Amniotic stem cell (primary cell): Measurements from ENCODE around the gene OLFML2A.
A peak's percentile ranks its signal among the peaks of the same experiment; 100 is the strongest.

Experiments used
- DNase-seq: peaks from one replicate; lab custom pipeline; 2025; lab: John Stamatoyannopoulos, UW

OLFML2A gene

GRCh38 chr9:124778575-124779367 lies 1.8 kb downstream of the OLFML2A start:
- no peak for DNase-seq

DNA sequence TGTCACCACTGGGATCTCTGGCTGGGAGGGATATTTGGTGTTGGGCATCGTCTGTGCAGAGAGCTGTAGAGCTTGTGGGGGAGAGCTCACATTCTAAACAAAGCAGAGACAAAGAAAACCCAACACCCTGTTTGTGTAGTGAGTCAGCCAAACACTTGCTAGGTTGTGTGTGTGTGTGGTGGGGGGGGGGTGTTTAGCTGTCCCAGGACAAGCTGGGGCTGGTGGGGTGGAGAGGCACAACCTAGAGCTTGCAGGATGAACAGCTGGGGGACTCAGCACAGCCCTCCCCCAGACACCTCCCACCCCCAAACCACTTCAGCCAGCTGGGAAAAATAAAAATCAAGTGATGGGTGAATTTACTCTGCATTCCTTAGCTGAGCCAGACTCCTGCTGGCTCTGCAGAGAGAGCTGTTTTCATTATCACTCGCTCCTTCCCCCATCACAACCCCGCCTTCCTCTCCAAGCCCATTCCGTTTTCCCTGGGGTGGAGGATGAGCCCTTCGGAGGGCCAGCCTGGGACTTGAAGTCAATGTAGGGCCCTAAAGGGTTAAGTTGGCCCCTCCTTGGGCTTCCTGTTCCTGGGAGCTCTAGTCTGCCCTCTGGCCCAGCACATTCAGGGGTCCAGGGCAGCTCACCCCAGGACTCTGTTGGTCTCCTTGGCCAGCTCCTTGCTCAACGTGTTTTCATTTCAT lies 2.6 kb downstream of the OLFML2A start:
- peak; percentile 49 for DNase-seq

- DNase-seq, result no peak
These were observed 3.3 kb downstream of the OLFML2A start for GRCh38 chr9:124780060-124780756.

DNA sequence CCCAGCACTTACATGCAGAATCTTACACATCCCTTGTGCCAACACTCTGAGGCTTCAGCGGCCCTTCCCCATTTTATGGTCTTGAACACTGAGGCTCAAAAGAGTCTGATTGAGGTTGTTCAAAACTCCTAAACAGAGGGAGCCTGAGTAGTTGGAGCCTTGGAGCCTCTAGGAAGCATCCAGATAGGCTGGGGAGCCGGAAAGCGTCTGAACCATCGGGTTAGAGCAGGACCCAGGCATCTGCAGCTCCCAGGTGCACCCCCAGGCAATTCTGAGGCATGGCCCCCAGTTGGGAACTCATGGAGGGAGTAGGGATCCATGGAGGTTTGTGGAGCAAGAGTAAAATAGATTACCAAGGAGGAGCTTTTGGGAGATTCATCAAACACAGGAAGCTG lies 3.8 kb downstream of the OLFML2A start:
- no peak for DNase-seq

GRCh38 chr9:124781967-124782660 lies 5.2 kb downstream of the OLFML2A start:
- no peak for DNase-seq

- DNase-seq, result no peak
These were observed 6.0 kb downstream of the OLFML2A start for GRCh38 chr9:124782661-124783574.

- no peak for DNase-seq
These were observed 6.9 kb downstream of the OLFML2A start for GRCh38 chr9:124783830-124784229.

DNA sequence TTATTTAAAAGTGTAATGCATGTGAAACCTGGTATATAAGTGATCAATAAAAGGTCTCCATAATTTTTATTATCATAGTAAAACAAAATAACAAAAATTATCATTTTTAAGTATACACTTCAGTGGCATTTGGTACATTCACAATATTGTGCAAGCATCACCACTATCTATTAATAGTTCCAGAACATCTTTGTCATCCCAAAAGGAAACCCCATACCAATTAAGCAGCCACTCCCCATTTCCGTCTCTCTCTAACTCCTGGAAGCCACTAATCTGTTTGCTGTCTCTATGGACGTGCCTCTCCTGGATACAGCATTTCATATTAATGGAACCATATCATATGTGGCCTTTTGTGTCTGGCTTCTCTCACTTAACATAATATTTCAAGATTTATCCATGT lies 7.6 kb downstream of the OLFML2A start:
- no peak for DNase-seq

DNA sequence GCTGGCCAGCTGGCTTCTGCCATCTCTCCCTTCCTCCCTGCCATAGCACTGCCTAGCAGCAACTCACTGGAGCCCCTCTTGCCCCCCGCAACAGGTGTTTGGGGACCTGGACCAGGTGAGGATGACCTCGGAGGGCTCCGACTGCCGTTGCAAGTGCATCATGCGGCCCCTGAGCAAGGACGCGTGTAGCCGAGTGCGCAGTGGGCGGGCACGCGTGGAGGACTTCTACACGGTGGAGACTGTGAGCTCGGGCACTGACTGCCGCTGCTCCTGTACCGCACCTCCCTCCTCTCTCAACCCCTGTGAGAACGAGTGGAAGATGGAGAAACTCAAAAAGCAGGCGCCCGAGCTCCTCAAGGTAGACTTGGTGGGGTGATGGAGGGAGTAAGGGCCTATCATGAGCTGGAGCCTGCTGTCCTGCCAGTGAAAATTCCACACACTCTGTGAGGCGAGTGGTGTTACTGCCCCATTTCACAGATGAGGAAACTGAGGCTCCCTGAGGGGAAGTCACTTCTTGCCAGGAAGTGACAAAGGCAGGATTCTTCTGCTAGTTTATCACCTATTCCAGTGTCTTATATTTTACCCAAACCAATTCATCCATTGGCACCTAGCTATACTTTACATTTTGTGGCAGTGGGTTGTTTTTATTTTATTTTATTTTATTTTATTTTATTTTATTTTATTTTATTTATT lies 10.1 kb downstream of the OLFML2A start:
- DNase-seq, result no peak

GRCh38 chr9:124788542-124789217 lies 11.7 kb downstream of the OLFML2A start:
- DNase-seq, result no peak

- DNase-seq, result no peak
These were observed 12.6 kb downstream of the OLFML2A start for GRCh38 chr9:124789531-124789930.

- DNase-seq, result no peak
These were observed 13.4 kb downstream of the OLFML2A start for GRCh38 chr9:124790301-124790700.

DNA sequence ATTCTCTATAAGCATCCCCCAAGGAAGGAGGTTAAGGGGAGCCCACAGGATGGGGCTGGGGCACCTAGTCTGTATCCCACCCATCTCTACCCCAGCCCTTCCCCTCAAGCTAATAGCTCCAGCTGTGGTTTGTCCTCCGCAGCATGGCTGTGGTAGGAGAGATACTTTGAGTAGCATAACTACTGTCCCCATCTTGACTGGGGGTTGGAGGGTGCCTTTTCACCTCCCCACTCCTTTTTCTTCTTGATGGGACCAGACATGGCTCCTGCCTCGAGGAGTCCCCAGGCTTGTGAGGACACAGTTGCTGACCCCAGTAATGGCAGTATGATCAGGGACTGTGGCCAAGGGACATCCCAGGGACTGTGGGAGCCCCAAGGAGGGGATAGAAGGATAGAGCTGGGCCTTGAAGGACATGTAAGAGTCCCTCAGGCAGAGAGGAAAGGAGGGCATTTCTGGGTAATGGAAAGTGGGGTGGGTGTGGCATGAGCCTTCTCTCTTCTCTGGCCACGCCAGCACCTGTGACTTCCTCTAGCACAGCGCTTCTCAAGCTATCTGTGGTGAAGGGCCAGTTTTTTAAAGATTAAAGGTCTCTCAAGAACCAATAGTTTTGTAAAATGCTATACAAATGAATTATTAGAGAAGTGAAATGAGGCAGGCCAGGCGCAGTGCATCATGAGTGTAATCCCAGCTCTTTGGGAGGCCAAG lies 14.0 kb downstream of the OLFML2A start:
- DNase-seq, result no peak

DNA sequence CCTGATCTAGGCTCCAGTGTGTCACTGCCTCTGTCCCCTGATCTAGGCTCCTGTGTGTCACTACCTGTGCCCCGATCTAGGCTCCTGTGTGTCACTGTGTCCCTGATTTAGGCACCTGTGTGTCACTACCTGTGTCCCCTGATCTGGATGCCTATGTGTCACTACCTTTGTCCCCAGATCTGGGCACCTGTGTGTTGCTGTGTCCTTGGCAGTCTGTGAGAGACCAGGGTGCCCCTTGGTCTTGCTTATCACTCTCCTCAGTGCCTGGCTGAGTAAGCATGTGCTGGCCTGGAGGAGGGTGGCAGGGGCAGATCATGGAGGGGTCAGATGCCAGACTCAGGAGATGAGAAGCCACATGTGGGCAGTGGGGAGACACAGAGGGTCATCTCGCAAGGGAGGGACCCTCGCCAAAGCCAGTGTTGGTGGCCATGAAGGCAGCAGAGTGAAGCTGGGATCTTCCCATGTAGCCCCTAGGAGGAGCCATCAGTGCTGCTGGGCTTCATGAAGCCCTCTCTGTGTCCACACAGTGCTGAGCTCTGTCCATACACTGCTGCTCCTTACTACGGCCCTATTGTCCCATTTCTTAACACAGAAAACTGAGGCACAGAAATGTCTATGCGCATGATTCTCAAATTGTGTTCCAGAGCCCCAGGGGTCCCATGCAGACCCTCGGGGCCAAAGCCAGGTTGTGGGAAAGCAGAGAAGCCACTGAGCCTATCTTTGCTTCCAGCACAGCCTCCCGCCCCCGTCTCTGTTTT lies 15.5 kb downstream of the OLFML2A start:
- no peak for DNase-seq

DNA sequence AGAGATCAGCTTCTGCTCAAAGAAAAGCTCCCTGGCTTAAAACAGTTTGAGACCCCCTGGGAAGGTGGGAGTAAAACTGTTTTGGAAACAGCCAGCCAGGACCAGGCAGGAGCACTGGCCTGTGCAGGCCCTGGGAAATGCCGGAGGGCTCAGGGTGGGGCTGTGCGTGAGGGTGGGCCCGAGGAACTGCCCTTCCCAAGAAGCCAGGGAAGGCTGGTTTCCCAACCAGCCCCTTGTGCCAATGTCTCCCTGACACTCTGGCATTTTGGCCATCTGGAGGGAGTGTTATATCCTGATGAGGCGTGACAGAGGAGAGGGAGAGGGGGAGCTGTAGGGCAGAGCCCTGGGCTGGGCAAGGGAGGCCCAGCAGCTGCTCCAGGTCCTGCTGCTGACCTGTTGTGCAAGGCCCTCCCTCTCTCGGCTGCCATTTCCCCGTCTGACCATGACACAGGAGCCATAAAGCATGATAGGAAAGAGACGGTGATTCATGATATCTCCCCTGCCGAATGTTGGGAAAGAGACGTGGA lies 16.1 kb downstream of the OLFML2A start:
- no peak for DNase-seq

DNA sequence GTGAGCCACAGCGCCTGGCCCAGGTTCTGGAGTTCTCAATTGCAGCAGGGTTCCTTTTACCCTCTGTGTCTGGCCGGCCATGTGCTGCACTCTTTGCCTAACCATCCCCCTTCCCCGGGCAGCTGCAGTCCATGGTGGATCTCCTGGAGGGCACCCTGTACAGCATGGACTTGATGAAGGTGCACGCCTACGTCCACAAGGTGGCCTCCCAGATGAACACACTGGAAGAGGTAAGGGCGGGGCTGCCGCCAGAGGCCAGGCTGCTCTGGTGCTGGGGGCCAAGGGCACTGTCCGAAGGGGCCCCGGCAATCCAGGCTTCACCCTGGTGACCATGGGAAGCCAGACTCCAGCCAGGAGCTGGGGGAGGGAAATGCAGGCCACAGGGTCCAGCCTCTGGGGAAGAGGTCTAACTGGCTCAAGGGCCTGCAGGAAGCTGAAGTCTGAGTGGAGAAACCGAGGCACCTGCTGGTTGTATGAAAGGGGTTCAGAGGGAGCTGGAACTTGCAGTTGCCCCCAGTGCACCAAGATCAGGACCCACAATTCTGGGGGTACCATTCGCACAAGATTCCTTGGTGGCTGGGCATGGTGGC lies 18.1 kb downstream of the OLFML2A start:
- DNase-seq, result no peak

DNA sequence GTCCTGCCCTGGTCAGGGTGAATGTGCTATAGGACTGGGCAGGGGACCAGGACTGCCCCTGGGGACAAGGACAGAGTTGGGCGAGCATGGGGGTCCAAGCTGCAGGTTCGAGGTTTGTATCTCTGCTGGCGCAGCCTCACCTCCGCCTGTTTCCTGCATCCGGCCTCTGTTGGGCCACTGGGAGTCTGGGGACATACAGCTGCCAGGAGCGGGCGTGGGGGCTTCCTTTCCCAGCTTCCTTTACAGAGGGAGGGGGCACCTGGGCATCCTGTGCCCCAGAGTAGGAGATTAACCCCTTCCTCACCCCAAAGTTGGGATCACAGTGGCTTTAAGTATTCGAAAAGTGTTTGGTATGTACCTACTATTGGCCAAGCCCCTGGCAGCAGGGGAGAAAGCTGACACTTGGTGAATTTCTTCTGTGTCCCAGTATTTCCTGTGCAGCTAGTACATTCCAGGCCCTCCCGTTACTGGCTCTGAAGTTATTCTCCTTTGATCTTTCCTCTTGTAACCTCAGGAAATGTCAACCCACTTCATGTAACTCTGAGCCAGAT lies 19.0 kb downstream of the OLFML2A start:
- no peak for DNase-seq
